Pancreas (tissue), 10 donors: ENCODE data around the gene SMIM7. TPM values are rescaled to one million over a fixed set of nuclear protein-coding genes. Genes with fewer than 3 reads are reported as not detected.
A peak's percentile ranks its signal among the peaks of the same experiment; 100 is the strongest.

Experiments
- ATAC-seq, 4 donors: fragments of 200-7000 bp; cut with Tn5 transposase; one replicate each; pipeline versions ENCODE4 v1.8.0 to v1.9.1; 2020; ENCODE audit warnings: mild to moderate bottlenecking in 4 of 4, moderate library complexity in 4 of 4
- DNase-seq, 6 donors: peaks; one replicate each; pipeline ENCODE4 v3.0.0-alpha.2; 2020
- FAIRE-seq: peaks from 2 replicates; lab custom pipeline; 2012; peaks lifted over from hg19 to GRCh38; lab: Jason Lieb, UNC
- H3K27ac ChIP-seq, 4 donors: fragments of 200-600 bp; sonication (generic); 1 replicate in 3 of 4; 2 replicates in 1 of 4; pipeline versions ENCODE4 v1.5.0 to v1.8.0; 2020
- H3K27me3 ChIP-seq, 4 donors: fragments of 200-600 bp; one replicate each; pipeline ENCODE4 v1.8.0; 2021
- H3K36me3 ChIP-seq, 3 donors: fragments of 200-600 bp; sonication (generic) in 1 of 3; one replicate each; pipeline versions ENCODE4 v1.5.0 to v1.8.0; 2020 to 2021
- H3K4me1 ChIP-seq, 3 donors: fragments of 200-600 bp; one replicate each; pipeline ENCODE4 v1.8.0; 2021
- H3K4me3 ChIP-seq, 4 donors: fragments of 200-600 bp; sonication (generic) in 2 of 4; one replicate each; pipeline versions ENCODE4 v1.5.0 to v1.8.0; 2020 to 2021
- H3K9me3 ChIP-seq, 4 donors: fragments of 200-600 bp; one replicate each; pipeline ENCODE4 v1.8.0; 2021
- CTCF ChIP-seq, 4 donors: fragments of 200-600 bp; sonication (generic) in 3 of 4; IDR thresholded peaks; one replicate each; pipeline versions ENCODE4 v1.5.0 to v1.8.0; 2021; ENCODE audit warnings: antibody characterized with exemption in 4 of 4
- WGBS, 2 donors: extraction: QIAGEN DNeasy Blood & Tissue Kit; methylation state at CpG; one replicate each; pipeline ENCODE4 v1.1.7; 2013; 5-methylcytosine and 5-hydroxymethylcytosine counted together
- intact Hi-C, 3 donors: fragments of 100-400 bp; cut with DNase I; formaldehyde crosslinking; loops; one replicate each; pipeline versions ENCODE4 v1.11.1 to v1.14.2; 2022
- polyA plus RNA-seq, 2 donors: library from polyadenylated mRNA; stranded (reverse); fragments of 200-250 nt; gene quantifications; one replicate each; pipeline ENCODE4 v1.2.3, GENCODE V29; 2013
- total RNA-seq, 6 donors: library from RNA; stranded (reverse); fragmentation: NEBNext Ultra II Directional in 4 of 6; extraction: Animal tissue kit (Norgen Biotek cat#: 25700) in 4 of 6; gene quantifications; one replicate each; pipeline versions ENCODE4 v1.2.1 to v1.2.4, GENCODE V29; 2021 to 2023
- donor health status: healthy with polysubstance abuse.
- donor health status: DM: no; HTN: no; CAD: no; lungs with moderate emphysema.
- donor health status: DM: no; HTN: no; CAD: no.
- donor health status: control.
- donor health status: control.
- donor health status: Bipolar disorder and iron deficiency.
- donor health status: DM: yes; HTN: yes; CAD: no.
- donor health status: DM: no; HTN: no; CAD: no.
- donor health status: DM: no; HTN: no; CAD: no.
- donor health status: DM: yes; HTN: yes; CAD: no.

The SMIM7 gene
- total and polyA plus RNA-seq, 8 donors = 34.1 to 77.8 (median 44.6) TPM

DNA sequence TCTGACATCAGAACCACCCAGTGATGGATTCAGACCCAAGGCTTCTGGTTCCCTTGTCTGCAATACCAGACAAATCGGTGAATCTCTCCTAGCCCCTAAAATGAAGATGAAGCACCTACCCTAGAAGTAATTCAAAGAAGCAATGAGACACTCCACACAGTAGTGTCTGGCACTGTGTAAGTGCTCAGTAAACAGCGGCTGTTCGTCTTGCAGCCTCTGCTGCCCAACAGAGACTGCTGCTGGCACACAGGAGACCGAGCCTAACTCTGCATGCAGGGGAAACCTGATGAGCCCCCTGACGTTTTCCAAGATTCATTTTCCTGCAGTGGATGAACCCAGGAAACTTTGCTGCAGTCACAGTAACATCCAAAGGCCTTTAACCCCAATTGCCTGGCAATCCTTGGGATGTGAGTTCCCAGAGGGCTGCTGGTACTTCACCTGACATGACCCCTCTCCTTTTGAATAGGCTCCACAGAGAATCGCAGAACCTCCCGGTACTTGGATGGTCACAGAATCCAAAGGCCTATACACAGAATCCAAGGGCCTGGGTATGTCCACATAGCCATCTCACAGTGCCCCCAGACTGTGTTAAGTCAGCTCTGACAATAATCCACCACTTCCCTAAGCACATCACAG, 38.7 kb downstream of the SMIM7 start:
- Histone ChIP-seq H3K27ac (no peak overlapping the region), H3K4me3 (no peak overlapping the region), H3K4me1 (peaks cover 6 to 35% (median 23%) of the 10 kb centered on the region in 3 donors), H3K27me3 (no peaks in the 10 kb centered on the region), H3K36me3 (no peaks in the 10 kb centered on the region), H3K9me3 (no peaks in the 10 kb centered on the region)
- intact Hi-C loops = loop anchor here in 2 of 3 donors (10.0 kb wide), 1 partner anchor 46 kb away; the partner anchor contains the start of gene SLC35E1 (in 2 of the 2)
- no peak for DNase-seq
- FAIRE-seq = no peak
- WGBS, 2 donors = 83 to 87% methylated on average over 7 of the region's 7 CpGs
- ATAC-seq = no peak
- TF ChIP-seq CTCF (IDR thresholded peaks at IDR 0.05) = no peak

DNA sequence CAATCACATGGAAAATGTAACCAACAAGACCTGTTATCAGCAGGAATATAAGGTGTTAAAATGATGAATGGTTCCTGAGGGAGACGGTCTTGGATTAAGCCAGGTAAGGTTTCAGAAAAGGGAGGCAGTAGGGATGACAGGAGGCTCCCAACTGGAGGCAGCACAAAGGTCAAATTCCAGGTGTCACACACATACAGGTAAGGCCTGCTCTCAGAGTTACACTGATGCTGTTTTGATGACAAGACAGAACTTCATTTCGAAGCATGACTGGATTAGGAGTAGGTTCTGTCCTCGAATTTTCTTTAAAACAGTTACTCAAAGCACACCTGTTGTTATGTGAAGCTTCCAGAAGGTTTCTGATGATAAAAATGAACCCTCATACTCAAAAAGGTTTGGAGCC, 39.4 kb downstream of the SMIM7 start:
- ATAC-seq = no peak
- DNase-seq = no peak
- intact Hi-C loops = loop anchor here in 2 of 3 donors (10.0 kb wide), 1 partner anchor 46 kb away; the partner anchor contains the start of gene SLC35E1 (in 2 of the 2)
- Histone ChIP-seq H3K27ac (no peak overlapping the region), H3K36me3 (no peaks in the 10 kb centered on the region), H3K4me3 (no peak overlapping the region), H3K9me3 (no peaks in the 10 kb centered on the region), H3K4me1 (peaks cover 0 to 28% (median 16%) of the 10 kb centered on the region in 3 donors), H3K27me3 (no peaks in the 10 kb centered on the region)
- FAIRE-seq = no peak
- TF ChIP-seq CTCF (IDR thresholded peaks at IDR 0.05) = no peak
- WGBS, 2 donors = 34% methylated on average over 3 of the region's 3 CpGs

DNA sequence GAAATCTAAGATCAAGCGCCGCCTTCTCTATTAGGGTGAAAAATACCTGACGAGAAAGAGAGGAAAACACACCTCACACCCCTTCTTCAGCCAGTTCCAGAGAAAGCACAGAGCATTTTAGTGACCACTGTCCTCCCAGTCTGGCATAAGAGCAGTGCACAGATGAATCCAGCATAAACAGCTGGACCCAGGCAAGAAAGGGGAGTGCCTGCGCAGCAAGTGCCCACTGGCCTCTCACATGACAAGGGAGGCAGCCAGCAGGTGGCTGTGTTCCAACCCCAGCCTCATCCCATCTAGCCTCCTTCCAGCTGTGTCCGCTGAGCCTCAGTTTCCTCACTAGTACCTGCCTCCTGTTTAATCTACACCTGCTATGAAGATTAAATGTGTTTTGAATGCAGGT, 39.9 kb downstream of the SMIM7 start:
- TF ChIP-seq CTCF (IDR thresholded peaks at IDR 0.05) = no peak
- ATAC-seq = peak in 2 of 4 donors; percentile 16 to 18
- no peak for FAIRE-seq
- Histone ChIP-seq H3K4me1 (peaks cover 0 to 22% (median 12%) of the 10 kb centered on the region in 3 donors), H3K4me3 (no peak overlapping the region), H3K9me3 (no peaks in the 10 kb centered on the region), H3K27ac (no peak overlapping the region), H3K36me3 (no peaks in the 10 kb centered on the region), H3K27me3 (no peaks in the 10 kb centered on the region)
- intact Hi-C loops = loop anchor here in 2 of 3 donors (10.0 kb wide), 1 partner anchor 45 kb away; the partner anchor contains the start of gene SLC35E1 (in 2 of the 2)
- no peak for DNase-seq
- 77 to 83% methylated on average over 5 of the region's 5 CpGs for WGBS, 2 donors

DNA sequence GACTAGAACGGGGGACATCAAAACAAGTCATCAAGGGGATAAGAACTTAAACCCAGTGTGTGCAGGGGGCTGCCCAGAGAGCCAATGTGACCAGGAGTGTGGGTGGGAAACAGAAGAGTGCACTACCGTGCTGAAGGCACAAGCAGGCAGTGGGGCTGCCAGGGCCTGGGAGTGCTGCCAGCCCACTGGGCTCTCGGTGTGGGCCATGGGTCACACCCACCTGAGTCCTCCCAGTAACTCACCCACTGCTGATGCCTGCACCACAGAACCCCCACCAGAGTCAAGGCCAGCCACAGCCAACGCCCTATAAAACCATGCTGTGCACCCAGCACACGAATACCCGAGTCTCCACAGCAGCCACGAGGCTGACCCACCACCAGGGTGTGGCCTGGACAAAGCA, 40.5 kb downstream of the SMIM7 start:
- no peak for TF ChIP-seq CTCF (IDR thresholded peaks at IDR 0.05)
- FAIRE-seq (no peak), DNase-seq (peak in 2 of 6 donors; percentile 51 to 56), ATAC-seq (peak; percentile 11 to 58 (median 44))
- Histone ChIP-seq H3K4me1 (peaks cover 0 to 17% (median 6%) of the 10 kb centered on the region in 3 donors), H3K27ac (no peak overlapping the region), H3K27me3 (no peaks in the 10 kb centered on the region), H3K9me3 (no peaks in the 10 kb centered on the region), H3K36me3 (no peaks in the 10 kb centered on the region), H3K4me3 (no peak overlapping the region)
- intact Hi-C loops = no loop called here
- 31 to 33% methylated on average over 7 of the region's 7 CpGs for WGBS, 2 donors

DNA sequence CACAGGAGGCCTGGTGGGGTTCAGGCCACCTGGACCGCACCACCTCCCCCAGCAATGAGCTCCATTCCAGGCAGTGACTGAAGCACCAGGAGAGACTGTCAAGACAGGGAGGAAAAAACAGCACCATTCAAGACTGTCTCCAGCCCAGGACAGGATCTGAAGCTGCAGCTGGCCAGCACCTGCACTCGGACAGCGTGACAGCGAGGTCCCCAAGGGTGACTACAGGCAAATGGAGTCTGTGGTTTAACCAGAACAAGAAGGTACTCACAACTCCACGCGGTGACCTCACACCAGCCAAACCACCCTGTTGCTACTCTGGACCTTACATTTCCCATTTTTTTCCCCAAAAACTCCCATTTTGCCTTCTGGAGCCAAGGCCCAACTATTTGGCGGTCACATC, 41.7 kb downstream of the SMIM7 start:
- Histone ChIP-seq H3K4me3 (no peak overlapping the region), H3K36me3 (no peaks in the 10 kb centered on the region), H3K9me3 (no peaks in the 10 kb centered on the region), H3K27me3 (no peaks in the 10 kb centered on the region), H3K27ac (no peak overlapping the region), H3K4me1 (peaks cover 0 to 13% (median 4%) of the 10 kb centered on the region in 3 donors)
- no peak for ATAC-seq
- 93 to 99% methylated on average over 7 of the region's 7 CpGs for WGBS, 2 donors
- intact Hi-C loops = no loop called here
- no peak for TF ChIP-seq CTCF (IDR thresholded peaks at IDR 0.05)
- FAIRE-seq = no peak
- DNase-seq = peak in 1 of 6 donors; percentile 20
